Muscle layer of colon (tissue), 2 donors: ENCODE results near the gene CYBC1.

Experiments used
- H3K27ac ChIP-seq: one replicate; pipeline ENCODE4 v1.7.0; 2013; ENCODE audit warnings: low read depth, mild to moderate bottlenecking, low read length, moderate library complexity
- H3K27me3 ChIP-seq, 2 donors: one replicate each; pipeline ENCODE4 v1.7.0; 2013; ENCODE audit warnings: low read length in 2 of 2, mild to moderate bottlenecking in 2 of 2; ENCODE audit not compliant: insufficient read depth in 2 of 2, control insufficient read depth in 1 of 2
- H3K36me3 ChIP-seq: one replicate; pipeline ENCODE4 v1.7.0; 2013; ENCODE audit warnings: mild to moderate bottlenecking, low read length; ENCODE audit not compliant: insufficient read depth
- H3K4me1 ChIP-seq: one replicate; pipeline ENCODE4 v1.7.0; 2013; ENCODE audit warnings: mild to moderate bottlenecking, low read length; ENCODE audit not compliant: insufficient read depth
- H3K4me3 ChIP-seq, 2 donors: one replicate each; pipeline ENCODE4 v1.7.0; 2013; ENCODE audit warnings: low read length in 2 of 2, low read depth in 1 of 2, mild to moderate bottlenecking in 1 of 2, moderate library complexity in 1 of 2
- H3K9ac ChIP-seq: one replicate; pipeline ENCODE4 v1.7.0; 2013; ENCODE audit warnings: low read length
- H3K9me3 ChIP-seq: one replicate; pipeline ENCODE4 v1.7.0; 2013; ENCODE audit warnings: mild to moderate bottlenecking, low read length
- donor health status: abdominal sarcoma.
- donor health status: Adenocarcinoma of cecum.

The CYBC1 gene

GRCh38 chr17:82444941-82445521 is 5.5 kb downstream of the CYBC1 start:
- Histone ChIP-seq H3K27ac (no peak overlapping the region), H3K4me1 (peaks cover 7% of the 10 kb centered on the region), H3K36me3 (peaks cover 8% of the 10 kb centered on the region), H3K27me3 (no peaks in the 10 kb centered on the region), H3K4me3 (no peak overlapping the region), H3K9me3 (no peaks in the 10 kb centered on the region), H3K9ac (no peak overlapping the region)

- Histone ChIP-seq H3K9ac (no peak overlapping the region), H3K36me3 (peaks cover 8% of the 10 kb centered on the region)
These were observed 6.2 kb downstream of the CYBC1 start for GRCh38 chr17:82444284-82444893.

GRCh38 chr17:82443465-82444283 is 6.9 kb downstream of the CYBC1 start:
- Histone ChIP-seq H3K36me3 (peaks cover 8% of the 10 kb centered on the region), H3K9ac (no peak overlapping the region), H3K4me3 (no peak overlapping the region), H3K27ac (no peak overlapping the region), H3K27me3 (no peaks in the 10 kb centered on the region), H3K9me3 (no peaks in the 10 kb centered on the region), H3K4me1 (no peaks in the 10 kb centered on the region)

More at GRCh38 chr17:82444284-82444893, 6.2 kb downstream of the CYBC1 start:
- Histone ChIP-seq H3K4me3 (no peak overlapping the region), H3K4me1 (peaks cover 2% of the 10 kb centered on the region), H3K27me3 (no peaks in the 10 kb centered on the region), H3K9me3 (no peaks in the 10 kb centered on the region), H3K27ac (no peak overlapping the region)

GRCh38 chr17:82442643-82443464 is 7.7 kb downstream of the CYBC1 start:
- Histone ChIP-seq H3K36me3 (peaks cover 8% of the 10 kb centered on the region), H3K4me3 (no peak overlapping the region), H3K4me1 (no peaks in the 10 kb centered on the region), H3K9me3 (no peaks in the 10 kb centered on the region), H3K9ac (no peak overlapping the region), H3K27ac (no peak overlapping the region), H3K27me3 (no peaks in the 10 kb centered on the region)

- H3K27ac ChIP-seq = no peak overlapping the region
- H3K9ac ChIP-seq = no peak overlapping the region
- H3K4me1 ChIP-seq = no peaks in the 10 kb centered on the region
- H3K9me3 ChIP-seq = no peaks in the 10 kb centered on the region
- H3K27me3 ChIP-seq = no peaks in the 10 kb centered on the region
- no peak overlapping the region for H3K4me3 ChIP-seq
- H3K36me3 ChIP-seq = peaks cover 8% of the 10 kb centered on the region
These were observed 8.7 kb downstream of the CYBC1 start for GRCh38 chr17:82441691-82442487.

GRCh38 chr17:82440991-82441627 is 9.4 kb downstream of the CYBC1 start:
- no peaks in the 10 kb centered on the region for H3K9me3 ChIP-seq
- H3K4me3 ChIP-seq = no peak overlapping the region
- H3K27me3 ChIP-seq = no peaks in the 10 kb centered on the region
- no peak overlapping the region for H3K27ac ChIP-seq
- H3K9ac ChIP-seq = no peak overlapping the region
- no peaks in the 10 kb centered on the region for H3K4me1 ChIP-seq
- H3K36me3 ChIP-seq = peaks cover 8% of the 10 kb centered on the region

- H3K27ac ChIP-seq = no peak overlapping the region
- H3K9me3 ChIP-seq = no peaks in the 10 kb centered on the region
- peaks cover 8% of the 10 kb centered on the region for H3K36me3 ChIP-seq
- no peak overlapping the region for H3K9ac ChIP-seq
- no peak overlapping the region for H3K4me3 ChIP-seq
- no peaks in the 10 kb centered on the region for H3K27me3 ChIP-seq
- H3K4me1 ChIP-seq = no peaks in the 10 kb centered on the region
These were observed 10.0 kb downstream of the CYBC1 start for GRCh38 chr17:82440469-82440981.

GRCh38 chr17:82439829-82440365 is 10.7 kb downstream of the CYBC1 start:
- peaks cover 8% of the 10 kb centered on the region for H3K36me3 ChIP-seq
- H3K27ac ChIP-seq = no peak overlapping the region

GRCh38 chr17:82439194-82439828 is 11.2 kb downstream of the CYBC1 start:
- H3K27ac ChIP-seq = no peak overlapping the region
- peaks cover 8% of the 10 kb centered on the region for H3K36me3 ChIP-seq
- H3K4me3 ChIP-seq = no peak overlapping the region
- no peaks in the 10 kb centered on the region for H3K4me1 ChIP-seq
- no peaks in the 10 kb centered on the region for H3K9me3 ChIP-seq
- no peaks in the 10 kb centered on the region for H3K27me3 ChIP-seq
- no peak overlapping the region for H3K9ac ChIP-seq

More at GRCh38 chr17:82439829-82440365, 10.7 kb downstream of the CYBC1 start:
- H3K4me1 ChIP-seq = no peaks in the 10 kb centered on the region
- H3K27me3 ChIP-seq = no peaks in the 10 kb centered on the region
- no peak overlapping the region for H3K4me3 ChIP-seq
- H3K9me3 ChIP-seq = no peaks in the 10 kb centered on the region
- no peak overlapping the region for H3K9ac ChIP-seq
